ENCODE measurements around the gene FPR1.

FPR1 gene

DNA sequence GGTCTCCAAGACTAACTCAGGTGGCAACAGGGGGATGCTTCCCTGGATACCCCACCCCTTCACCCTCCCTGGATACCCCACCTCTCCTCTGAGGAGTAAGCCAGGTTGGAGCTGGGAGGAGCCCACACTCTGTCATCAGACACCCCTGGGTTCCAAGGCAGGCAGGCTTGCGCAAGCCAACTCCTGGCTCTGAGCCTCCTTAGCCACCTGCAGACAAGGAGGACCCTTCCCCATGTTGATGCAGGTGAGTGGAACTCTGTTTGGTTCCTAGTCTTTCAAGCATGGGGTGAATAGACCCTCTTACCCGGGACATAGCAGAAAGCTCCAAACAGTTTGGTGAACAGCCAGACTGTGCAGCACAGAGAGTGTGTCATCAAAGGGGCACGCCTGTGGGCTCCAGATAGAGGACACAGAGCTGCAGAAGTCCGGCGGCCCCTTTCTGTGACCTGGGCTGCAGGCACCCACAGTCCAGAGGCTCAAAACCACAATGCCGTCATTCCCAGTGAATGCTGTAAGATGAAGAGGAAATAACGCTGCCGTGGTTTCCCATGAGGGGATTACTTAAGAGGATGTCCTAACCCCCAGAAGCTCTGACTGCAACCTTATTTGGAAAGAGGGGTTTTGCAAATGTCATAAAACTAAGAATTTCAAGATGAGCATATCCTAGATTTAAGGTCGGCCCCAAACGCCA, 15.8 kb downstream of the FPR1 start:
- no peak for DNase-seq

DNA sequence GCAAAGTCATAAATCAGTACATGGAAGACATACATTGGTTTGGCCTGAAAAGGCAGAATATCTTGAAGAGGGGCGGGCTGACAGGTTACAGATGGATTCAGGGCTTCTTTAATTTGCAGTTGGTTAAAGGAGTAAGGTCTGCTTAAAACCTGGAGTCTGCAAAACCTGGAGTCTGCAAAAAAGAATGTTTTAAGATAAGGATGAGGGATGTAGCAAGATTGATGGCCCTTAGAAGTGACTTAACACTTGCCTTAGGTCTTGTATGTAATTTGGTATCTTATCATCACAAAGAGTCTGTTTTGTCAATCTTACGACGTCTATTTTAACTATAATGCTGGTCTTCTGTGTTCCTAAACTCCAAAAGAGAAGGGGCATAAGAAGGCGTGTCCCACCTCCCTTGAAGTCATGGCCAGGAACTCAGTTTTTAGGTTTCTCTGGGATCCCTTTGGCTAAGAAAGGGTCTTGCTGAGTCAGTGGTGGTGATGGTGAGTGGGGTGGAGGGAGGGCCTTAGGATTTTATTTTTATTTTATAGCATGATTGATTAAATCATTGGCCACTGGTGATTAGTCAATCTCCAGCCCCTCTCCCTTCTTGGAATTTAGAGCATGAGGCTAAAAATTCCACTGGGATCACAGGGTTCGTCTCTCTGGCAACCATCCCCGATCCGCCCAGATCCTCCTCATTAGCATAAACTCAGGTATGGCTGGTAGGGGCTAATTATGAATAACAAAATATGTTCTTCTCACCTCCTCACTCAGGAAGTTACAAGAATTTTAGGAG, 17.7 kb downstream of the FPR1 start:
- DNase-seq = no peak

DNA sequence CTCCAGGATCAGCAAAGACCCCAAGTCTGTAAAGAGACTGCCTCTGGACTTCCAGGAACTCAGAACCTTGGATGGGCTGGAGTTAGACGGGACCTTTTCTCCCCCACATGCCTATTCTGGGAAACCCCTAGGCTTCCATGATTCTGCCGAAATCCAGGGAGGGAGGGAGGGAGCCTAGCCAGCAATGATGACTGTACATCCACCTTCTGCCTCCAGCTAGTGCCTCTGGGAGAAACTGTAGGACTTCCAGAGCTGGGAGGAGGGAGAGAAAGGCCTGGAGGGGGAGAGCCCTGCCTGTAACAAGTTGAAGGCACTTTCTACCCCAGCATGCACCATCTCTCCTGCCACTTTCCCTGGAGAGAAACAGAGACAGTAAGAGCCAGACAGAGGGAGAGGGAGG, 21.9 kb downstream of the FPR1 start:
- DNase-seq = no peak

DNA sequence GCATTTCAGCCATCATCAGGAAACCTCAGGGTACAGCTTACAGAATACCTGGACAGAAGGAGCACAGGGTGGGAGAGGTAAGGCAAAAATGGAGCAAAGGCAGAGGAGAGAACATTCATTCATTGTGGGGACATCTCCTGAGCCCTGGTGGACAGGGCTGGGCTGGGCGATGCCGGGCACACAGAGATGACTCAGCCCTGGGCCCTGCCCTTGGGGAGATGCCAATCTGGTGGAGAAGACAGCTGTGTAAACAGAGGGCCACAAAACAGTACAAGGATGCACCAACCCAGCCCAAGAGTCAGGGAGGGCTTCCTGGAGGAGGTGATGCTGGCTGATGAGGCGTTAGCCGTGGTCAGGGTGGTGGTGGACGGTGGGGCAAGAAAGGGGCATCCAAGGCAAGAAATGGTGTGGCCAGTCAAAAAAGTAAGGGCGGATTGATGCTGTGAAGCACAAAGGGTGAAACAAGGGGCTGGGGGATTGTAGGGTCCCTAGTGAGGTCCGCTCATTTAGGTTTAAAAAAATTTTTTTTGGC, 24.3 kb downstream of the FPR1 start:
- DNase-seq = no peak

DNA sequence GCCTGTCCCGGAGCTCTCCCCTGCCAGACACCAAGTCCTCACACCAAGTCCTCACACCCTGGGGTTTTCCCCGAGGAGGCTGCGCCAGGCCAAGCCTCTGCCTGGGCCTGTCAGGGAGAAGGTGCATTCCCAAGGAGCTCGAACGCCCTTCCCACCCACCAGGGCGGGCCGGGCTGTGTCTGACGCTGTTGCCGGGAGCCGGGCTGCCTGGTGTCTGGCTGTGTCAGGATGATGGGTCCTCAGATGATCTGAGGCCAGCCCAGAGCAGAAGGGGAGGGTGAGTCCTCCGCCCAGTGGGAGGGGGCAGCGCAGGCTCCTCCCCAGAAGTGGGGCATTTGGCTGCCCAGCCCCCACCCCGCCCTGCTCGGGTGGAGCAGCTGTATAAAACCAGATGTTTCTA, 25.6 kb downstream of the FPR1 start:
- no peak for DNase-seq

DNA sequence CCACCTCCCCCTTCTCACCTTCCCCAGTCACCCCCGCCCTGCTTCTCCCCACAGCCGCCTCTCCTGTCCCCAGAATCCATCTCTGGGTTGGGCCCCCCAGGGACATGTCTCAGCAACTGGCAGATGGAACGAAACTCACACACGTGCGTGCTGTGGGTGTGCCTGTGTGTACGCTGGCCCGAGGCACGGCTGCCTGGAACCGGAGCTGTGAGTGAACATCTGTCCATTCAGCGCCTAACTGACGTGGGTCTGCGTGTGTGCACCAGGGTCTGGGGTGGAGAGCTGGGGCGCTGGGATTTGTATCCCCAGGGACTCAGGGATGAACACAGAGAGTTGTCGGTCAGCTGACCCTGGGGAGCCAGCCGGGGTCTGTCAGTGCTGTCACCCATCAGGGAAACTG, 27.1 kb downstream of the FPR1 start:
- no peak for DNase-seq

DNA sequence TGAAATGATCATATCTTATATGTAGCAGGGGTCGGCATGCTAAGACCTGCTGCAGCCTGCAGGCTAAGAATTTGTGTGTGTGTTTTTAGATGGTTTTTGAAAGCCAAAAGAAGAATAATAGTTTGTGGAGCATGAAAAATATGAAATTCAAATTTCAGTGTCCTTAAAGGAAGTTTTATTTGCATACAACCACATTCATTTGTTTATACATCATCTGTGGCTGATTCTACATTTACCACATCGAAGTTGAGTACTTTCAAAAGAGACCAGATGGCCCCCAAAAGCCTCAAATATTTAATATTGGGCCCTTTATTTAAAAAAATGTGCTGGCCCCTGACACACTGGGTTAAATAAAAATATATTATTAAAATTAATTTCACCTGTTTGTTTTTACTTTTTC, 29.2 kb downstream of the FPR1 start:
- no peak for DNase-seq

DNA sequence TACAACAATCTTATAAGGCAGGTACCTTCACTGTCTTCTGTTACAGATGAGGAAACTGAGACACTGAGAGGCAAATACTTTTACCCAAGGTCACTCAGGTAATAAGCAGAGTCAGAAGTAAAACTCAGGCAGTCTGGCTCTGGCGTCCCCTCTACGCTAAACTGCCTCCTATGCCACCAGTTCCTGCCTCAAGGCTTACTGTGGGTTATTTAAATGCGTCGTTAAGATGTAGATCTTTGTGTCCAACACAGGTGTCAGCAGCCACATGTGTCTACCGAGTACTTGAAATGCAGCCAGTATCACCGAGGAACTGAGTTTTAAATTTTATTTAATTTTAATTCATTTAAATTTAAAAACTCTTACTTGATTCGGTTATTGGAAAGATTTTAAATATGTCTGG, 29.8 kb downstream of the FPR1 start:
- no peak for DNase-seq

DNA sequence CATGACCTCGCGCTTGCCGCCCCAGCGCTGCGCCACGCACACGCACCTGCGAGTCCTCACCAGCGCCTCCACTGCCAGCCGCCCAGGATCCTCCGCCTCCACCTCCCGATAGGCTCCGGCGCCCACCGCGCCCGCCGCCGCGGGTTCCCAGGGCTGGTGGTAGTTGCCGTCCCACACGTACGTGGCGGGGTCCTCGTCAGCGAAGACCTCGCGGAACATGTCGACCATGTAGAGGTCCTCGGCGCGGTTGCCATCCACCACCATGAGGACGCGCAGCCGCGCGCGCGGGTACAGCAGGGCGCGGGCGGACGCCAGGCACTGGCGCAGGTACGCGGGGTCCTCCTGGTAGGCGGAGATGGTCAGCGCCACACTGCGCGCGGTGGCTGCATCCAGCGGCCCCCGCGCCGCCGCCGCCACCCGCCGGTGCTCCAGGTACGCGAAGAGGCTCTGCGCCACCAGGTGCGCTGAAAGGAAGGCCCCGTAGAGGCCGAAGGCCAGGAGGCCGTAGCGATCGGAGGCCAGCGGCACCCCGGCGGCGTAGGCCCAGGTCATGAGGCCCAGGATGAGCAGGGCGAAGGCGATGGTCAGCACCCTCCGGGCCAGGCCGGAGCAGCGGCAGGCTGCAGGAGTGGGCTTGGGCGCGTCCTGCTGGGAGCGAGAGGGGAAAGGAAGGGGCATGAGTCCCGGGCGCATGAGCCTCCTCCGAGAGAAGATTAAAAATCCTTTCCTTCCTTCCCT, 32.3 kb downstream of the FPR1 start:
- no peak for DNase-seq

DNA sequence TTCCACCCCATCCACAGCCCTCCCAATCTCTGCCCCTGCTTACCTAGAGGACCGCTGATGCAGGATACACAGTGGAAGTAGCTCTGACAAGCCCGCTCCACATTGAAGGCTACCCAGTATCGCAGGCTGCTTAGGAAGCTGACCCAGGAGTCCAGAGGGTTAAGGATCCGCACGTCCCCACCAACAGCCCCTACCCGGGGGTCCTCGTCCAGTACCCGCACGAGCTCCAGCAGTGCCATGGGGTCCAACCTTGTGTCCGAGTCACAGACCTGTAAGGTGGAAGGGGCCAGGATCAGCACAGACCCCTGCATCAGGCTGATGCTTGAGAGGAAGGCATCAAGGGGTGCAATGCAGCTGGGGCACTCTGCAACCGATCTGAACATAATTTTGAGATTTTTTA, 34.8 kb downstream of the FPR1 start:
- DNase-seq = no peak

DNA sequence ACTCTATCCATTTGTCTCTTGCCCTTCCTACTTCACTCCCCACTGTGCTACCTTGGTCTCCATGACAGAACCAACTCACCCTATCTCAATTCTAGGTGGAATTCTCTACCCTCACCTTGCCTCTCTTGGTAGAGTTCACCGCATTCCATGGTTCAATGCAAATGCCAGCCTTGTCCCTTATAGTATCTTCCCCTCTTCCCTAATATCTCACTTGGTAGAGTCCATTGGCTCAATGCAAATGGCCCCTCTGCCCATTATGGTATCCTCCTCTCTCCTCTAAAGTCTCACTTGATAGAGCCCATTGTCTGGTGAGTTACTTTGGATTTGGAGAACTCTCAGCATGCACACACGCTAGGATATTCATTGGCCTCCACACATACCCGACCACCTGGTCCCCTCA, 35.8 kb downstream of the FPR1 start:
- no peak for DNase-seq

DNA sequence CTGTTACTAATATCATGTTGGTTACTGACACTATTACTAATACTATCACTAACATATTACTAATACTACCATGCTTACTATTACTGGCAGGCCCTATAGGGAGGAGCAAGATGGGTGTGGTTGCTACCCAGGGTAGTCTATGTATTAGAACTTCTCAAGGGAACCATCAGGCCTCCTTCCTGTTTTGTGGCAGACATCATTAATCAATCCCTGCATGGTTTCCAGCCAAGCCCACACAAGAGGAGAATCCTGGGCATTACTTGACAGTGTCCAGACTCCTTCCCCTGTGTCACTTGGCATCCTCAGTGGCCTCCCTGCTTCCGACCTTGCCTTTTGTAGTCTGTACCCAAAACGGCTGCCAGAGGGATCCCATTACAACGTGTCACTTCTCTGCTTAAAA, 36.8 kb downstream of the FPR1 start:
- no peak for DNase-seq

DNA sequence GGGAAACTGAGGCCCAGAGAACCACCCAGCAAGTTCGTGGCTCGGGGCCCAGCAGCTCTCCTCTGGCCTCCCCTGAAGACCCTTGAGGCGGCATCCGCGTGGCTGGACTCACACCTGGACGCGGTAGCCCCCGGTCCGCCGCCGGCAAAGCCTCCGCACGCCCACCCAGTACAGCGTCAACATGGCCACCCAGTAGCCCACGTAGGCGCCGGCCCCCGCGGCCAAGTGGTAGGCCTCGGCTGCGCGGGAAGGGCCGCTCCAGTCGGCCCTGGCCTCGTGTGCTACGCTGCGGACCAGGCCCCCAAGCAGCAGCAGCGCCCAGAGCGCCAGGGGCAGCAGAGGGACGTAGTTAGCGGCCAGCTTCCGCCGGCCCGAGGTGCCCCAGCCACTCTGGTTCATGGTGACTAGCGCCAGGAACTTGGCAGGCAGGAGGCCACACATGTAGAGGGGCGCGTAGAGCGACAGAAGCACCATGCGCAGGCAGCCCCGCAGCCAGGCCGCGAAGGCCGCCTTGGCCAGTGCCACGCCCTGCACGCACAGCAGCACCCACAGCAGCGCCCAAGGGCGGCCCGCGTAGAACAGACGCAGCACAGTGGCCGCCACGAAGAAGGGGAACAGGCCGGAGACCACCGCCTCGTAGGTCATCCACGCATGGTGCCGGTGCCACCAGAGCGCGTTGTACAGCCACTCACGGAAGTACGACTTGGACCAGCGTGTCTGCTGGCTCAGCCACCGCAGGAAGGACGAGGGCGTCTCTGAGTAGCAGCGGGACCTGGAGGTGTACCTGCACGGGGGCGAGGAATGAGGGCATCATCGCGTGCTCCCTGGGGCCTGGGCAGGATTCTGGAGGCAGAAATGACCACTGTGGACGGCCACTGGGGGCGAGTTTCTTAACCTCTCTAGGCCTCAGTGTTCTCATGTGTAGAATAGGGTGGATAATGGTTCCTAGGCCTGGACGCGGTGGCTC, 38.1 kb downstream of the FPR1 start:
- no peak for DNase-seq

DNA sequence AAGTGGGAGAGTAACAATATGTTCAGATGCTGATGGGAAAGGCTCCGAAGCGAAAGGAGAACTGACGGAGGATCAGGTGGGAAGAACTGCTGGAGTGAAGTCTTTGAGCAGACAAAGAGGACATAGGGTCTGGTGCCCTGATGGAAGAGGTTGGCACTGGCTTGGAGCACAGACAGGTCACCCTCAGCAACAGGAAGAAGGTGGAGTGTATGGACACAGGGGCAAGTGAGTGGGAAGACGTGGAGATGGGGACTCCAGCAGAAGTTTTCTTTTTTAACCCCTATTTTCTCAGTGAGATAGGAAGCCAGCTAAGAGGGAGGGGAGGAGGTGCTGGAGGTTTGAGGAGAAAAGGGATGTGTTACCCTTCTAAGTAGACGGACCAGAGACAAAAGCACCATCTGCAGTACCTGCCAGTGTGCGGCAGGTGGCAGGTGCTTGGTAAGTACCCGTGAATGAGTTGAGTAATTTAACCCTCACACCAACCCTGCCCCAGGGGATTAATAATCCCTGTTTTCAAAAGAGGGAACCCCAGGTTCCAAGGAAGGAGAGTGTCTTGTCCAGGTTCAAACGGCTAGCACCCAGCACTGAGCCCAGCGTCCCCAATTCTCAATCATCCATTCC, 39.1 kb downstream of the FPR1 start:
- DNase-seq = no peak

DNA sequence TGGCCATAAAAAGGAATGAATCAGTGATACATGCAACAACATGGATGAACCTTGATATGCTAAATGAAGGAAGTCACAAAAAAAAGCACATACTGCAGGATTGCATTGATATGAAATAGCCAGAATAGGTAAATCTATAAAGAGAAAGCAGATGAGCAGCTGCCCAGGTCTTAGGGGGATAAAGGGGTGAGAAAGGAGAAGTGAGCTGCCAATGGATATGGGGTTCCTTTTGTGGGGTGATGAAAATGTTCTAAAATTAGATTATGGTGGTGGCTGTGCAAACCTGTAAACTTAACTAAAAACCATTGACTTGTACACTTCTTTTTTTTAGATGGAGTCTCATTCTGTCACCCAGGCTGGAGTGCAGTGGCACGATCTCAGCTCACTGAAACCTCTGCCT, 40.0 kb downstream of the FPR1 start:
- DNase-seq = no peak

DNA sequence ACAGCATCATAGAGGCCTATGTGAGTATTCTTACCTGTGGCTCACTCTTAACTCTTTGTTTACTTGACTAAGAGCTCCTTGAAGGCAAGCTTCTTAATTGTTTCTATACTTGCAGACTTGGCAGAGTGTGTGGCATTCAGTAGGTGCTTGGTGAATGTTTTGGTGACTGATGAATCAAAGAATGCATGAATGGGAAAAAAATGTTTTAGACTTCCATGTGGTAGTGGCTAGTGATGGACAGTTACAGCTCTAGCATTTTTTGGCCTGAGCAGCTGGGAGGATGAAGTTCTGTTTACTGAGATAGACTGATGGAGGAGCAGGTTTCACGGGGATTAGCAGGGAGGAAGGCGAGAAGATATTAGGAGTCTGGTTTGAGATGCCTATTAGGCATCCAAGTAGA, 41.5 kb downstream of the FPR1 start:
- no peak for DNase-seq

DNA sequence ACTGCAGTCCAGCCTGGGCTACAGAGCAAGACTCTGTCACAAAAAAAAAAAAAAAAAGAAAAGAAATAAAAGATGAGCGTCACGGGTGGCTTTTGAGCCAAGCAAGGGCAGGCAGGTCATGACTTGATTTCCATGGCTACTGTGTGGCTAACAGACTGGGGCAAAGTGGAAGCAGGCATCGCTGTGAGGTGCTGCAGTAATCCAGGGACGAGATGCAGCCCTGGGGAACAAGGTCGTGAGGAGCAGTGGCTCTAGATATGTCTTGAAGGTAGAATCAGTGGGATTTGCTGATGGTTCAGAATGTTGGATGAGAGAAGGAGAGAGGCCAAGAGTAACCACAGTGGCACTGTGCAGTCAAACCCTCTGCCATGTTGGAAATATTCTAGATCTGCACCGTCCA, 42.1 kb downstream of the FPR1 start:
- DNase-seq = no peak

DNA sequence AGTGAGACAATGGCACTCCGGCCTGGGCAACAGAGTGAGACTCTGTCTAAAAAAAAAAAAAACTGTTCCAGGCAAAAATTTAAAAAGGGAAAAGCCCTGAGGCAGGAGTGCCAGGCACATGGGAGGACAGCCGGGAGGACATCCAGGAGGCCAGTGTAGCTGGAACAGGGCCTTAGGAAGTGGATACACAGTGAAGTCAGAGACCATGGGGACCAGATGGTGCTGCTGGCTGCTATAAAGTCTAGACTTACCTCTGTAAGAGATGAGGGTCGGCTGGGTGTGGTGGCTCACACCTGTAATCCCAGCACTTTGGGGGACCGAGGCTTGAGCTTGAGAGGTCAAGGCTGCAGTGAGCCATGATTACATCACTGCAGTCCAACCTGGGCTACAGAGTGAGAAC, 42.9 kb downstream of the FPR1 start:
- no peak for DNase-seq

DNA sequence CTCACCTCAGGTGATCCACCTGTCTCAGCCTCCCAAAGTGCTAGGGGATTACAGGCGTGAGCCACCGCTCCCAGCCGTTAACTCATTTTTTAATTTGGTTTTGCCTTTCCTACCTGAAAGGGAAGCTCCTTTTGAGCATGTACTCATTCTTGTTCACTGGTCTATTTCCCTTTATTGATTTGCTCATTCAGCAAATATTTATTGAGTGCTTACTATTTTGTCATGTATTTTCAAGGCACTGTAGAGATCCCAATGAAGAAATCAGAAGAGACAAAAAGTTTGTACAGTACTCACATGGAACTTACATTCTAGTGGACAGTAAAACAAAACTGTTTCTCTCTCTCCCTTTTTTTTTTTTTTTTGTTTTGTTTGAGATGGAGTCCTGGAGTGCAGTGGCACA, 44.8 kb downstream of the FPR1 start:
- DNase-seq = no peak

DNA sequence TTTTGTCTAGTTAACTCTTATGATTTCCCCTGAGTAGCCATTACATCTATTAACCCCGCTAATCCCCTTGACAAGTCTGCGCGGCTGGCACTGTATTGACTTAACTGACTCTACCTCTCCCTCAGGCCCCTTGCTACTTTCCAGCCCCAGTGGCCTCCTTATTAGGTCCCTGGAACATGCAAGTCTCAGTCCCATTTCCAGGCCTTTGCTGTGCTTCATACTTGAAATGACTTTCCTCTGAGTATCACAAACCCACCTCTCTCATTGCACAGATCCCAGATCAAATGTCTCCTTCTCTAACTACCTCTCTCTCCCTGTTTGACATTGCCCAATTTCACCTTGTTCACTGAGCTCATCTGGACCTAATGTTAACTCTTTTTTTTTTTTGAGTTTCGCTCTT, 45.4 kb downstream of the FPR1 start:
- DNase-seq = no peak

DNA sequence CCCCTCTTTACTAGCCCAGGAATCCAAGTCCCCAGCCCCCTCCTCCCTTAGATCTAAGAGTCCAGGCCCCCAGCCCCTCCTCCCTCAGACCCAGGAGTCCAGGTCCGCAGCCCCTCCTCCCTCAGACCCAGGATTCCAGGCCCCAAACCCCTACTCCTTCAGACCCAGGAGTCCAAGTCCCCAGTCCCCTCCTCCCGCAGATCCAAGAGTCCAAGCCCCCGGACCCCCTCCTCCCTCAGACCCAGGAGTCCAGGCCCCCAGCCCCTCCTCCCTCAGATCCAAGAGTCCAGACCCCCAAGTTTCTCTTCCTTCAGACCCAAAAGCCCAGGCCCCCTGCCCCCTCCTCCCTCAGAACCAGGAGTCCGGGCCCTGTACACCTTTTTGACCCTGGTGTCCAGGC, 47.1 kb downstream of the FPR1 start:
- no peak for DNase-seq
